ENCODE measurements around the gene ATPAF1.
"Not testable (repeated sequence)": the region's sequence is repeated elsewhere in the genome, so short reads cannot be mapped to it uniquely, and the experiment has no call there.

The ATPAF1 gene

GRCh38 chr1:46652321-46653100, 15.7 kb downstream of the ATPAF1 start:
- DNase-seq (ENCODE audit: extremely low spot score, insufficient read length, low read depth) (no peak), FAIRE-seq (no peak)

GRCh38 chr1:46651152-46651551, 17.0 kb downstream of the ATPAF1 start:
- DNase-seq (ENCODE audit: extremely low spot score, insufficient read length, low read depth); FAIRE-seq: not testable (repeated sequence)

GRCh38 chr1:46650491-46650890, 17.7 kb downstream of the ATPAF1 start:
- DNase-seq (ENCODE audit: extremely low spot score, insufficient read length, low read depth) (no peak), FAIRE-seq (no peak)

- FAIRE-seq: no peak
- no peak for DNase-seq (ENCODE audit: extremely low spot score, insufficient read length, low read depth)
Measured at GRCh38 chr1:46649764-46650163, 18.4 kb downstream of the ATPAF1 start.

- FAIRE-seq (no peak), DNase-seq (ENCODE audit: extremely low spot score, insufficient read length, low read depth) (no peak)
Measured at GRCh38 chr1:46647611-46648010, 20.6 kb downstream of the ATPAF1 start.

- DNase-seq (ENCODE audit: extremely low spot score, insufficient read length, low read depth): no peak
- no peak for FAIRE-seq
Measured at GRCh38 chr1:46646844-46647243, 21.3 kb downstream of the ATPAF1 start.

GRCh38 chr1:46646331-46646730, 21.8 kb downstream of the ATPAF1 start:
- DNase-seq (ENCODE audit: extremely low spot score, insufficient read length, low read depth): no peak
- no peak for FAIRE-seq

- no peak for DNase-seq (ENCODE audit: extremely low spot score, insufficient read length, low read depth)
- FAIRE-seq: no peak
Measured at GRCh38 chr1:46645815-46646214, 22.3 kb downstream of the ATPAF1 start.

- FAIRE-seq: no peak
- DNase-seq (ENCODE audit: extremely low spot score, insufficient read length, low read depth): no peak
Measured at GRCh38 chr1:46643368-46643775, 24.8 kb downstream of the ATPAF1 start.

- FAIRE-seq: no peak
- DNase-seq (ENCODE audit: extremely low spot score, insufficient read length, low read depth): no peak
Measured at GRCh38 chr1:46642115-46642680, 26.0 kb downstream of the ATPAF1 start.

GRCh38 chr1:46639547-46639946, 28.6 kb downstream of the ATPAF1 start:
- FAIRE-seq: no peak
- no peak for DNase-seq (ENCODE audit: extremely low spot score, insufficient read length, low read depth)

GRCh38 chr1:46638921-46639320, 29.2 kb downstream of the ATPAF1 start:
- FAIRE-seq (no peak), DNase-seq (ENCODE audit: extremely low spot score, insufficient read length, low read depth) (no peak)

- FAIRE-seq (no peak), DNase-seq (ENCODE audit: extremely low spot score, insufficient read length, low read depth) (no peak)
Measured at GRCh38 chr1:46637444-46638083, 30.6 kb downstream of the ATPAF1 start.

- FAIRE-seq (no peak), DNase-seq (ENCODE audit: extremely low spot score, insufficient read length, low read depth) (no peak)
Measured at GRCh38 chr1:46635205-46635604, 33.0 kb downstream of the ATPAF1 start.

- DNase-seq (ENCODE audit: extremely low spot score, insufficient read length, low read depth) (no peak), FAIRE-seq (no peak)
Measured at GRCh38 chr1:46630719-46631118, 37.4 kb downstream of the ATPAF1 start.

GRCh38 chr1:46623743-46624644, 44.2 kb downstream of the ATPAF1 start:
- DNase-seq (ENCODE audit: extremely low spot score, insufficient read length, low read depth): no peak
- no peak for FAIRE-seq

- FAIRE-seq (no peak), DNase-seq (ENCODE audit: extremely low spot score, insufficient read length, low read depth) (no peak)
Measured at GRCh38 chr1:46622344-46622743, 45.8 kb downstream of the ATPAF1 start.

GRCh38 chr1:46621930-46622329, 46.2 kb downstream of the ATPAF1 start:
- no peak for DNase-seq (ENCODE audit: extremely low spot score, insufficient read length, low read depth)
- FAIRE-seq: no peak

GRCh38 chr1:46619656-46620258, 48.4 kb downstream of the ATPAF1 start:
- FAIRE-seq: no peak
- no peak for DNase-seq (ENCODE audit: extremely low spot score, insufficient read length, low read depth)
